Hematopoietic multipotent progenitor cell treated with erythropoietin and hydrocortisone succinate and interleukin-3 and kit ligand, for 15 days (in vitro differentiated cells): Measurements from ENCODE around the gene PLXNA1.
A peak's percentile ranks its signal among the peaks of the same experiment; 100 is the strongest.

Experiments
- DNase-seq: peaks from one replicate; pipeline ENCODE4 v3.0.0-alpha.2; 2015; ENCODE audit warnings: low spot score

Gene PLXNA1

DNA sequence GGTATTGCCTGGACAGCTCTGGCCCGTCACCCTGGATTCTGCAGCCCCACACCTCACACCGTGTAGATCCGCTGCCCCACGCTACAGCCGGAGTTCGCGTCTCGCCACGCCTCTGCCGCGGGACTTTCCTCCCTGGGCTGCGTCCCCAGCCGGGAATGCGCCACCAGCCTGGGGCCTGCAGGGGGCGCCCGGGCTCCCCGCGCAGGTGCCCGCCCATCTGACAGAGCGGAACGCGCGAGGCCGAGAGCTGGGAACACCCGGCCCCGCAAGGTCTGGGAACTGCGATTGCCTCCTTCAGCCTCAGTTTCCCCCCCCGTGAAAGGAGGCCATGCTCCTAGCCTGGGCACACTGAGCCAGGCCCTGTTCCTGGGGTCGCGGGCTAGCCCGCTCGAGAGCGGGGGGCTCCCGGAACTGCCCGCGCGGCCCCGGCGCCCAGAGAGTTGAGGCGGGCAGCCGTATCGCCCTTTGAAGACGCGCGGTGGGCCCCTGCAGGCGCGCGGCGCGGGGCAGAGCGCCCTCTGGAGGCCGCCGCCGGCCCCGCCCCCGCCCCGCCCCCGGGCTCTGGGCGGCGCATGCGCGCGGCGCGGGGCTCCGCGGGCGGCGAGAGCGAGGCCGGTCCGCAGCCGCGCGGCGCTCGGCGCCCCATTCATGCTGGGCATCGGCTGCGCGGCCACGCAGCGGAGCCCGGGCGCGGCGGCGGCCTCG is at the start of gene PLXNA1:
TSS of gene PLXNA1 (plus strand) at position 645 of the 705 bp plus-strand sequence. CDS start 5,479 bp downstream, outside the sequence.
- peak; percentile 84 for DNase-seq

DNA sequence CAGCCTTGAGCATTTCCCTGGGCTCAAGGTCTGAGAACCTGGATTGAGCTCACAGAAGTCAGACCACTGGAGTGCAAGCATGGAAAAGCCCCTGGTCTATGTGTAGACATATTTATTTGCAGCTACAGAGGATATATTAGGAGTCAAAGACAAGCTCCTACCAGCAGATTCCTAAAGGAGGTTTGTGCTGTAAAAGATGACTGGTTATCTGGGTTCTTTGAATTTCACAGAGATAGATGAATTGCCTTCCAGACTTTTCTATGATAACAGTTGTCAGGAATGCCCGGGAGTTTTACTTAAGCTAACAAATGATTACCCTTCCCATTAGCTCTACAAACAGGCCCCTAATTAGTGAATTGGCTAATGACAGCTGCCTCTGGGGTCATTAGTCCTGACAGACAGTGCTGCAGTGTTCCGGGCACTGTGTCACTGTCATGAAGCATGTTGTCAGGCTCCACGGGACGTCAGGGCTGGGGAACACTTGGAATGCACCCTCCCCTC is 48.8 kb upstream of the PLXNA1 start:
- no peak for DNase-seq

- DNase-seq, result no peak
Measured at GRCh38 chr3:126934991-126935390, 47.9 kb upstream of the PLXNA1 start.

DNA sequence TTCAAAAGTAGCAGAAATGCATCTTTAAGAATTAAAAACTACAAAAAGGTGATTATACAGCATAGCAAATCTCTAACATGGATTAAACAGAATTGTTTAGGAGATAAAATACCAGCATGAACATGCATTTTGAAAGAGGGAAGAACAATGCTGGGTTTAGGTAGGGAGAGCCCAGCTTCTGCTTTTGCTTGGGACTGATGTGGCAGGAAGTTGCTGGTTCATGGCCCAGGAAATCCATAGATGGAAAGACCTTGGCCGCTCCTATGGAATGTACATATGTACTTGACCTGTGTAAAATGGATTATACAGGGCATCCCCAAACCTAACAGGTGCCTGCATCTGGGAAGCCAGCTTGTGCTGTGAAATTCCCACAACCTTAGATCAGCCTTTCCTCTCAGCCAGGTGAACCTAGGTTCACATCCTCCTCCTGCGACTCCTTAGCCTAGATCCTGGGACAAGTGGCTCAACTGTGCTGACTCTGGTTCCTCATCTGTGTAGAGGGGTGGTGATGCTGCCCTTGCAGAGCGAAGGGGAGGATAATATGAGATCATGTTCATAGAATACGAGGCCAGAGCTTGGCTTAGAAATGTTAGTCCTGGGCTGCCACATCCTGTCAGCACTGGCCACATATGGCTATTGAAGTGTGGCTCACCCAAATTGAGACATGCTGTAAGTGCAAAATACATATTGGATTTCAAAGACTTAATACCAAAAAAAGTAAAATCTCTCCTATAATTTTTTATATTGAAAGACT is 47.0 kb upstream of the PLXNA1 start:
- DNase-seq, result no peak

DNA sequence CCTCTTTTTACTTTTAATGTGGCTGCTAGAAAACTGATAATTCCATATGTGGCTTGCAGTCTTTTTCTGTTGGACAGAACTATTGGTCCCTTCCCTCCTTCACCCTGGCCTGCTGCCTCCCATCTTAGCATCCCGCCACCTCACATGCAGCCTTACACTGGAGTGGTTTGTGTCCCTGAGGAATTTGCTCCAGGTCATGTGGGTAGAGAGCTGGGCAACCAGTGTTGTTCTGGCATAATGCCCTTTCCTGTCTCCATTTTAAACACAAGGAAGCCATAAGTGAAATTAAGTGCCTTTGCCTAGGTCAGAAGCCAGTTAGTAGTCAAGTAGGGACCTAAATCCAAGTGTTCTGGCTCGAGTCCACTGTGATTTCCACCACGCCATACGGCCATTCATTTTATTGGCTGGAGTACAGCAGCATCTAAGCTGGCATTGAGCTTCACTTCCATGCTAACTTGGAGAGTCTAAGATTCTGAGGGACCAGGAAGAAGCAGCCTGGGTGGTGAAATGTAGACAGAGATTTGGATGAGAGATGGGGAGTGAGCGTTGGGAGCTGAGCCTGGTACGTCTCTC is 46.0 kb upstream of the PLXNA1 start:
- no peak for DNase-seq

GRCh38 chr3:126937533-126937932 is 45.4 kb upstream of the PLXNA1 start:
- no peak for DNase-seq

DNA sequence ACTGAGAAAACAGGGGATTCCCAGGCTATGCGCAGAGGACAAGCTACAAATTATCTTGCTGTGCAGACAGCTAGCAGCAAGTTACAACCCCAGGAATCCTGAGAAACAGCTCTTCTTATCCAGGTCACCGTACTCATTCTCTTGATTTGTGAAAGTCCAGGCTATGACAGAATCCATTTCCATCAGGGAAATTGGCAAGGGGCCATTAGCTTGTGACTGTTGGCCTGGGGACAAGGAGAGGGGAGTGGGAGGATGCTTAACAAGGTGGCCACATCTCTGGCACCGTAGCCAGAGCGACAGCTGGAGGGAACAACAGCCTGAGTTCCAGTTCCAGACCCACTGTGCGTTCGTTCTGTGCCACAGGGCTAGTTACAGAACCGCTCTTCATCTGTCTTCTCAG is 44.9 kb upstream of the PLXNA1 start:
- no peak for DNase-seq

- DNase-seq, result no peak
Measured at GRCh38 chr3:126938520-126939337, 44.2 kb upstream of the PLXNA1 start.

DNA sequence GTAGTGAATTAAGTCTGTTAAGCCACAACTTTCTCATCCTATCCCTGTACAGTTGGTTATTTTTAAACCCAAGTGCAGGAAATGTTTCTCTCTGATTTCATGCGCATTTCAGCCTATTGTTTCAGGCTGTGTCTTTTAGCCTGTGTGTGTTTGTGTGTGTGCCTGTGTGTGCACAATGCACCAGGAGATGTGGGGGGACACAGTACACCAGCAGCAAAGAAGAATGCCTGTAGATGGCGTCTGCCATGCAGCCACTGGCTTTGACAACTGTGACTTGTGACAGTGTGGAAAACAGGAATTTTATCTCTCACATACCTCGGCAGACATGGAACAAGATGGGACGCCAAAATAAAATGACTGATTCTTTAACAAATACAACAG is 43.6 kb upstream of the PLXNA1 start:
- DNase-seq, result no peak

DNA sequence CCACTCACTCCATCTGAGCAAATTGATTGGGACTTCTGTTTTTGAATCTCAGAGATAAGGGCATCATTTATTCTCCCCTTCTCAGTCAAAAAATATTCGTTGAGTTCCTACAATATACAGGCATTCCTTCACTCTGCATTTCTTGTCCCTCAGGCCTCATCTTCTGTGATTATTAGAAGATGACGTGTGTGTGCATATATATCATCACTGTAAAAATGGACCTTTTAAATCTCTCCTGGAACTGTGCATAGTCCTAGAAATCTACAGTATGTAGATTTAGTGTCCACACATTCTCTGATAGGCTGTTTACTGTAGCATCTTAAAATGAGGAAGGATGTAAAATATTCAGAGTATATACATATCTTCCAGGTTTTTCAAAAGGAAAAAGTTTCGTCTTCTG is 43.2 kb upstream of the PLXNA1 start:
- no peak for DNase-seq

DNA sequence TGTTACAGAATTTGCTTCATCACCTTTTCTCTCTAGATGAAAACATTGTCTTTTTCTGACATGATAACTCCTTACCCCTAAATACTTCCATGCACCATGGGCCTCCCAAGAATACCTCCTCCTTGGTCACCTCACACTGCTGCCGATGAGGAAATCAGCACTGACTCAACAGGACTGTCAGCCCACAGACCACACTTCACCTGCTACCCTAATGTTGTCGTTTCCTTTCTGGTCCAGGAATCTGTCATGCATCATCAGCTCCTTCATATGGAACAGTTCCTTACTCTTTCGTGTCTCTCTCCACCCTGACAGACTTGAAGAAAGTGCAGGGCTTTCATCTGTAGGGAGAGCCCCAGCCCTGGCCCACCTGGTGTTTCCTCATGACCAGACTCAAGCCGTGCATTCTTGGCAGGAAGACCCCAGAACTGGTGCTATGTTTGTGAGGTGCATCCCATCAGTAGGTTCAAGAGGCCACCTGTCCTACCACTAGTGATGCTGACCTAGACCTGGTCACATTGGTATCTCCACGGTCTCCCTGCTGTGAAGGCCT is 41.1 kb upstream of the PLXNA1 start:
- no peak for DNase-seq

DNA sequence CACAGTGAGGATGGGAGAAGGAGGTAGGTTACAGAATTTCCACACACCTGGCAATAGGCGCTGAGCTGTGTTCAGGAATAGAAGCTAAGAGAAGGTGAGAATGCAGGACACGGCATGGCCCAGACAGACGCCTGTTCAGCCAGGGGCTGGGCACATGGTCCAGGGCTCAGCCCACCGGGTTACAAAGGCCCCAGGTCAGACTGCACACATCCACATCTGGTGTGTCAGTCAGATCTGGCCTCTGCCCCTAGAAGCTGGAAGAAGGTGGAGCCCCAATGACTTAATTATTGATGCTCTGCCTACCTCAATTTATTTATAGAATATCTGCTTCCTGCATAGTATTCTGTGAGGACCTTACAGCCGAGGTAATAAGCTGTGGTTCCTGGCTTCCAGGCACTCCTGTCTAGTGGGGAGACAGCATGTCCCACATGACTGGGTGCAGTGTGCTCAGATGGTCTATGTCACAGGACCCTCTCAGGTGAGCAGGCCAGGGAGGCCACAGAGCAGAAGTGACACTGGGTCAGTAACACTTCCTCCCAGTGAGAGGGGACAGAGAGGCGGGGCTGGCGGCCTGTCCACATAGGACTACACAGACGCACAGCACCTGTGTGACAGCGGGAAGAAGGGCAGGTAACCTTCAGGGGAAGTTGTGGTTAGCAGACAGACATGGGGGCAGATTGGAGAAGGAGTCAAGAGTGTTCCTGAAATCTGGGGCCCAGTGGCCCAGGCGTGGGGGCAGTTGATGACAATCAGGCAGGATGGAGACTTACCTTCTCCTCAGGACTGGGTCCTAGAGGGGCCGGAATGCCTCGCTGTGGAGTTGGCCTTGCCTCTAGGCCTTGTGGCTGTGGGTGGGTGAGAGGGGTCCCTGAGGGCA is 38.6 kb upstream of the PLXNA1 start:
- DNase-seq, result no peak

GRCh38 chr3:126945171-126945721 is 37.7 kb upstream of the PLXNA1 start:
- no peak for DNase-seq

DNA sequence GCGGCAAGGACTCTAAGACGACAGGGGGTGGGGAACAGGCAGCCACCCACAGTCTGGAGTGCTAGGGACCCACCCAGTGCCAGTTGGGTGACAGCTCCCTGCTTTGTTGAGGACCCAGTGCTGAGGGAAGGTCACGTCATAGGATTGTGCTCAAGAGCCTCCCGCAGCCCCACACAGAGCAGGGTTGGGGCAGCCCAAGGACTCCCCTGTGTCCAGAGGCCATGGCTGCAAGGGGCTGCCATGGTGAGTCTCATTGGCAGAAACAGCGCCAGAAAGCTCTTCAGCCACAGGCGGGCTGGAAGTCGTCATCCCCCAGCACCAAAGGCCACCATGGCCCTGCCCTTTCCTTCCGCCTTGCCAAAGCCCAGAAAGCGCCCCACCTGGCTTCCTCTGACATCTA is 37.0 kb upstream of the PLXNA1 start:
- DNase-seq, result no peak

DNA sequence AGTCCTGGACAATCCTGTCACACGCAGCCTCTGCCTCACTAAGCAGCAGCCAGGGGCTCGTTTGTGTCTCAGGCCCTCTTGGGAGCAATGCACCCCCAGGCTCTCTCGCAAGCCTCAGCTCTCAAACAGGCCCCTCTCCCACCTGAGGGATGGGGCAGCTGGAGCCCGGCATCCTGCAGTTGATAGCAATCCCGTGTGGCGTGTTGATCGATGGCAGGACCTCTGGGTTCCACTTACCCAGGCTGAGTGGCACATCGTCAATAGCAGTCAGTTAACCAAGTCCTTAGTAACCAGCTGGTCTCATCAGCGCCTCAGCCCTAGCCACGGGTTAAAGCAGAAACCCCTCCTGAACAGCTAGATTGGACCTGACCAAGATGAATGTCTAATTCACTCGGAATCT is 36.5 kb upstream of the PLXNA1 start:
- no peak for DNase-seq

- DNase-seq, result no peak
Measured at GRCh38 chr3:126947429-126947828, 35.5 kb upstream of the PLXNA1 start.

GRCh38 chr3:126948980-126949535 is 33.9 kb upstream of the PLXNA1 start:
- no peak for DNase-seq

DNA sequence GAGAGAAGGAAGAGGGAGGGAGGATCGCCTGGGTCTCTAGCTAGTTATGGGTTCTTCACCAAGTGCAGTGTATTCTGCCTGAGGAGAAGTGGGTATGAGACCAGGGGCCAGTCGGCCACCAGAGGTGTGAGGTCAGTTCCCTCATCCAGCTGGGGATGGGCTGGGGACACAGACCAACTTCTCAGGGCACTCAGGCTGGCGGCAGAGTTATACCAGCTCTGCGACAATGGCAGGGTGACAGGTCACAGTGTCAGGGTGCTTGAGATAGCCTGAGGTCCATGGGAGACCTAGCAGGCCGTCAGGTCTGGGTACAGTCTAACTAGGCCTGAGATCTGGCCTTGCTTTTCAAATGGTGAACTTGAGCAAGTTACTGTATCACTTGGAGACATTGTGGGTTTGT is 31.4 kb upstream of the PLXNA1 start:
- no peak for DNase-seq

- no peak for DNase-seq
Measured at GRCh38 chr3:126952261-126952982, 30.5 kb upstream of the PLXNA1 start.
